Astrocyte (in vitro differentiated cells and primary cell): Measurements from ENCODE around the gene EPN2. TPM values are rescaled to one million over a fixed set of nuclear protein-coding genes. Genes with fewer than 3 reads are reported as not detected.

Source experiments
- DNase-seq: peaks from one replicate; pipeline ENCODE4 v3.0.0-alpha.2; 2010; ENCODE audit warnings: low read depth
- FAIRE-seq: peaks from 2 replicates; lab custom pipeline; 2011; peaks lifted over from hg19 to GRCh38; lab: Jason Lieb, UNC
- H2AFZ ChIP-seq: 2 replicates; pipeline ENCODE4 v1.6.0; 2012; ENCODE audit warnings: low read depth, low read length, inconsistent platforms
- H3K27ac ChIP-seq: 2 replicates; pipeline ENCODE4 v1.5.1; 2011; ENCODE audit warnings: low read depth, low read length, inconsistent platforms
- H3K27me3 ChIP-seq: 2 replicates; pipeline ENCODE4 v1.6.0; 2011; ENCODE audit warnings: low read length, inconsistent platforms; ENCODE audit not compliant: insufficient read depth
- H3K36me3 ChIP-seq: 2 replicates; pipeline ENCODE4 v1.5.1; 2011; ENCODE audit warnings: low read length, inconsistent platforms; ENCODE audit not compliant: insufficient read depth
- H3K4me1 ChIP-seq: 2 replicates; pipeline ENCODE4 v1.5.1; 2011; ENCODE audit warnings: low read length, inconsistent platforms; ENCODE audit not compliant: insufficient read depth
- H3K4me2 ChIP-seq: 2 replicates; pipeline ENCODE4 v1.6.0; 2012; ENCODE audit warnings: low read length, inconsistent platforms
- H3K4me3 ChIP-seq: 2 replicates; pipeline ENCODE4 v1.5.1; 2011; ENCODE audit warnings: low read depth, mild to moderate bottlenecking, low read length, inconsistent platforms; ENCODE audit not compliant: insufficient read depth
- H3K79me2 ChIP-seq: 2 replicates; pipeline ENCODE4 v1.6.0; 2012; ENCODE audit warnings: mild to moderate bottlenecking, low read length, inconsistent platforms; ENCODE audit not compliant: insufficient read depth
- H3K9ac ChIP-seq: 2 replicates; pipeline ENCODE4 v1.6.0; 2012; ENCODE audit warnings: mild to moderate bottlenecking, low read length, inconsistent platforms
- H3K9me3 ChIP-seq: 2 replicates; pipeline ENCODE4 v1.5.1; 2012; ENCODE audit warnings: low read depth, mild to moderate bottlenecking, low read length, inconsistent platforms; ENCODE audit not compliant: insufficient read depth
- H4K20me1 ChIP-seq: 2 replicates; pipeline ENCODE4 v1.6.0; 2012; ENCODE audit warnings: low read length, inconsistent platforms; ENCODE audit not compliant: insufficient read depth
- H3K27ac Mint-ChIP-seq: one replicate; pipeline ENCODE4 v1.8.0; 2021; ENCODE audit warnings: mild to moderate bottlenecking, mixed read lengths; ENCODE audit not compliant: unreplicated experiment
- H3K27me3 Mint-ChIP-seq: one replicate; pipeline ENCODE4 v1.8.0; 2021; ENCODE audit warnings: low read depth, mixed read lengths; ENCODE audit not compliant: unreplicated experiment
- H3K36me3 Mint-ChIP-seq: one replicate; pipeline ENCODE4 v1.8.0; 2021; ENCODE audit warnings: low read depth, mixed read lengths; ENCODE audit not compliant: unreplicated experiment
- H3K4me1 Mint-ChIP-seq: one replicate; pipeline ENCODE4 v1.8.0; 2021; ENCODE audit warnings: low read depth, mixed read lengths; ENCODE audit not compliant: unreplicated experiment
- H3K4me3 Mint-ChIP-seq: one replicate; pipeline ENCODE4 v1.8.0; 2021; ENCODE audit warnings: mild to moderate bottlenecking, moderate library complexity, mixed read lengths; ENCODE audit not compliant: unreplicated experiment
- H3K9me3 Mint-ChIP-seq: one replicate; pipeline ENCODE4 v1.8.0; 2021; ENCODE audit warnings: mild to moderate bottlenecking, mixed read lengths; ENCODE audit not compliant: unreplicated experiment
- EZH2 ChIP-seq: IDR thresholded peaks from 2 replicates; pipeline ENCODE4 v1.6.1; 2012; ENCODE audit warnings: mild to moderate bottlenecking, low read length, inconsistent platforms; ENCODE audit not compliant: insufficient read depth
- total RNA-seq: library from RNA; stranded (reverse); gene quantifications from 2 replicates; pipeline ENCODE4 v1.2.1, GENCODE V29; 2021
- TF ChIP-seq, protein P1 (sequence below): IDR thresholded peaks from 2 replicates; pipeline ENCODE4 v1.5.1; 2011; ENCODE audit warnings: low read depth, mild to moderate bottlenecking, inconsistent platforms, low read length, moderate library complexity; ENCODE audit not compliant: insufficient read depth

The EPN2 gene
- total RNA-seq, 1 donor from 2014 or later, result 48.7 TPM

DNA sequence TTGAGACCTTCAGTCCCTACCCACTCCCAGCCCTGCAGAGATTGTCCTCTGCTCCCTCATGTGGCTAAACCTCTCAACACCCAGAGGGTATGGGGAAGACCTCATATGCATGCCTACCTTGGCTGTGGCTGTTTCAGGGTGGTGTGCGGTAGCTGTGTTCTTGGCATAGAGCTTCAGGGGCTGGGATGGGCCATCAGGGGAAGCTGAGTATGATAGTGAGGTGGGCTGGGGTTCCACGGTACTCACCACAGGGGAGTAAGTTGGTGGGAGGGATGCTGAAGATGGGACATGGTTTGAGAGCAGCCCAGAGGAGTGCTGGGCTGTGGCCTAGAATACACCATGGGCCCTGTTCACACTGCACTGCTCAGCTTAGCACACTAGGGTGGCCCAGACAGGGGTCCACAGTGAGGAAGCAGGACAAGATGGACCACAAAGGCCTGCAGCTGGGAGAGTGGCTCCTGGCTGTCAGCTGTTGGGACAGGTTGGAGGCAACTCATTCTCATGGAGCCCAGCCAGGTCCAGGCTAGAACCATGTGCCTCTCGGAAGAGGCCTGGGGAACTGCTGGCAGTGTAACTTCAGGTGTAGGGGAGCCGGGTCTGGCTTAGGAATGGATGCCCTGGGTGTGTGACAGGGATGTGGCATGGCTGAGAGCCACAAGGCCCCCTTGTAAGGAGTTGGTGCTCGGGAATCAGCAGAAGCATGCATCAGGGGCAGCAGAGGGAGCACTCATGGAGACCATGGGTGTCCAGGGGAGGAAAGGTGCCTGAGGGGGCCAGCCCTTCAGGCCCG lies 146.7 kb downstream of the EPN2 start:
- TF ChIP-seq, protein P1, sequence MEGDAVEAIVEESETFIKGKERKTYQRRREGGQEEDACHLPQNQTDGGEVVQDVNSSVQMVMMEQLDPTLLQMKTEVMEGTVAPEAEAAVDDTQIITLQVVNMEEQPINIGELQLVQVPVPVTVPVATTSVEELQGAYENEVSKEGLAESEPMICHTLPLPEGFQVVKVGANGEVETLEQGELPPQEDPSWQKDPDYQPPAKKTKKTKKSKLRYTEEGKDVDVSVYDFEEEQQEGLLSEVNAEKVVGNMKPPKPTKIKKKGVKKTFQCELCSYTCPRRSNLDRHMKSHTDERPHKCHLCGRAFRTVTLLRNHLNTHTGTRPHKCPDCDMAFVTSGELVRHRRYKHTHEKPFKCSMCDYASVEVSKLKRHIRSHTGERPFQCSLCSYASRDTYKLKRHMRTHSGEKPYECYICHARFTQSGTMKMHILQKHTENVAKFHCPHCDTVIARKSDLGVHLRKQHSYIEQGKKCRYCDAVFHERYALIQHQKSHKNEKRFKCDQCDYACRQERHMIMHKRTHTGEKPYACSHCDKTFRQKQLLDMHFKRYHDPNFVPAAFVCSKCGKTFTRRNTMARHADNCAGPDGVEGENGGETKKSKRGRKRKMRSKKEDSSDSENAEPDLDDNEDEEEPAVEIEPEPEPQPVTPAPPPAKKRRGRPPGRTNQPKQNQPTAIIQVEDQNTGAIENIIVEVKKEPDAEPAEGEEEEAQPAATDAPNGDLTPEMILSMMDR, result no peak
- TF ChIP-seq EZH2, result no peak
- Histone ChIP-seq H3K36me3 (peaks cover 21% of the 10 kb centered on the region), H2AFZ (no peak overlapping the region), H3K79me2 (peaks cover 41% of the 10 kb centered on the region), H3K4me3 (no peak overlapping the region), H4K20me1 (peaks cover 67% of the 10 kb centered on the region), H3K4me1 (peaks cover 33% of the 10 kb centered on the region), H3K4me2 (no peak overlapping the region), H3K27ac (no peak overlapping the region), H3K9me3 (no peaks in the 10 kb centered on the region), H3K27me3 (no peaks in the 10 kb centered on the region), H3K9ac (no peak overlapping the region)
- Mint-ChIP-seq H3K9me3 (no peaks in the 10 kb centered on the region), H3K27ac (peak overlapping the region; percentile 66), H3K4me3 (no peak overlapping the region), H3K4me1 (peaks cover 33% of the 10 kb centered on the region), H3K36me3 (peaks cover 26% of the 10 kb centered on the region), H3K27me3 (no peaks in the 10 kb centered on the region)
- DNase-seq (no peak), FAIRE-seq (no peak)

DNA sequence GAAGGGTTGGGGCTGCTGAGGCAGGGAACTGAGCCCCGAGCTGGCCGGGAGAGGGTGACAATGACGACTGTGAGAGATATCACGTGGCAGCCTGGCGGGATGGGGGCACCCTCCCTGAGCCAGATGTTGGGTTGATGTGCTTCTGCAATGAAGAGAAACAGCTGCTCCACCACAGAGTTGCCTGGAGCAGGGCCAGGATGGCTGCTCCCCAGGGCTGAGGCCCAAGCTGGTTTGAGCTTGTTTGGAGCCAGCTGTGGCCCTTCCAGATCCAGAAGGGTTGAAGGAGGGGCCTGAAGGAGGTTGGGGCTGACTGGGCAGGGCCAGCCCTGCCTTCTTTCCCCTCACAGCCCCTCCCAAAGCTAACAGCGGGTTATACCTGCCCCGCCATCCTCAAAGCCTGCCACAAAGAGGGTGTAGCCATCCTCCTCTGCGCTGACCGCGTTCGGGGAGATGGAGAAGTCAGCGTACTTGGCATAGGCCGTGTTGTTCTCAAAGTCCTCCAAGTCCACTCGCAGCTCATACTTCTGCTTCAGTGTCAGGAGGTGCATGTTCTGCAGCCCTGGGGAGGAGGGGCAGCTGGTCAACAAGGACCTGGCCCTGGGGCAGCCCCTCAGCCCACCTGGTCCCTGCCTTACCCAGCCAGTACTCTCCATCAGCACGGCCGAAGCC lies 147.7 kb downstream of the EPN2 start:
- H3K4me2 ChIP-seq, result no peak overlapping the region
- H3K79me2 ChIP-seq, result peaks cover 31% of the 10 kb centered on the region
- DNase-seq, result peak; percentile 49
- H3K4me1 ChIP-seq, result peaks cover 25% of the 10 kb centered on the region
- peaks cover 57% of the 10 kb centered on the region for H4K20me1 ChIP-seq
- no peak overlapping the region for H3K4me3 ChIP-seq
- H3K36me3 ChIP-seq, result peaks cover 18% of the 10 kb centered on the region
- peaks cover 25% of the 10 kb centered on the region for H3K36me3 Mint-ChIP-seq
- TF ChIP-seq EZH2, result no peak
- TF ChIP-seq, protein P1, result no peak
- H2AFZ ChIP-seq, result no peak overlapping the region
- no peaks in the 10 kb centered on the region for H3K9me3 ChIP-seq
- peaks cover 26% of the 10 kb centered on the region for H3K4me1 Mint-ChIP-seq
- H3K27me3 ChIP-seq, result no peaks in the 10 kb centered on the region
- no peak overlapping the region for H3K9ac ChIP-seq
- H3K27me3 Mint-ChIP-seq, result peaks cover 1% of the 10 kb centered on the region
- H3K27ac ChIP-seq, result no peak overlapping the region
- H3K4me3 Mint-ChIP-seq, result peak overlapping the region; percentile 45
- H3K9me3 Mint-ChIP-seq, result no peaks in the 10 kb centered on the region
- no peak overlapping the region for H3K27ac Mint-ChIP-seq
- no peak for FAIRE-seq
